ENCODE results near the gene SLC16A11.
A peak's percentile ranks its signal among the peaks of the same experiment; 100 is the strongest.

The SLC16A11 gene

GRCh38 chr17:7004398-7005253, 39.3 kb downstream of the SLC16A11 start:
- DNase-seq (ENCODE audit: extremely low spot score) = peak; percentile 69
- POLR2A ChIA-PET = no interaction called here
- peak; percentile 59 for TF ChIP-seq CTCF (IDR thresholded peaks at IDR 0.05; ENCODE audit: control extremely low read depth, extremely low read depth, low read depth, missing control alignments)
- CTCF ChIA-PET = interaction anchor here (0.7 to 10.6 kb wide), 41 partner anchors 10 to 534 kb away, joined by 3 to 193 read pairs (median 5); partner anchors contain the start of genes ALOX12, BCL6B, SLC16A13 and TEKT1

GRCh38 chr17:7003745-7004144, 40.1 kb downstream of the SLC16A11 start:
- no peak for DNase-seq (ENCODE audit: extremely low spot score)
- CTCF ChIA-PET = interaction anchor here (0.9 to 10.6 kb wide), 31 partner anchors 8 to 362 kb away, joined by 3 to 193 read pairs (median 7); partner anchors contain the start of genes ALOX12, BCL6B, RNASEK and SLC16A13
- no peak for TF ChIP-seq CTCF (IDR thresholded peaks at IDR 0.05; ENCODE audit: control extremely low read depth, extremely low read depth, low read depth, missing control alignments)
- POLR2A ChIA-PET = no interaction called here

- no peak for DNase-seq (ENCODE audit: extremely low spot score)
- CTCF ChIA-PET = interaction anchor here (0.9 to 10.6 kb wide), 9 partner anchors 10 to 340 kb away, joined by 3 to 193 read pairs (median 15); partner anchors contain the start of genes BCL6B and RNASEK
- no peak for TF ChIP-seq CTCF (IDR thresholded peaks at IDR 0.05; ENCODE audit: control extremely low read depth, extremely low read depth, low read depth, missing control alignments)
- POLR2A ChIA-PET = interaction anchor here (0.7 kb wide), 1 partner anchor 12 kb away, joined by 3 read pairs; no protein-coding TSS in a partner anchor
These were observed 41.4 kb downstream of the SLC16A11 start for GRCh38 chr17:7002288-7003047.

- TF ChIP-seq CTCF (IDR thresholded peaks at IDR 0.05; ENCODE audit: control extremely low read depth, extremely low read depth, low read depth, missing control alignments) = peak; percentile 55
- ChIA-PET POLR2A (no interaction called here), CTCF (interaction anchor here (1.2 to 10.6 kb wide), 6 partner anchors 16 to 158 kb away, joined by 3 to 193 read pairs (median 32); partner anchors contain the start of gene BCL6B)
- DNase-seq (ENCODE audit: extremely low spot score) = no peak
These were observed 42.5 kb downstream of the SLC16A11 start for GRCh38 chr17:7001318-7001961.

- no peak for DNase-seq (ENCODE audit: extremely low spot score)
- ChIA-PET POLR2A (no interaction called here), CTCF (interaction anchor here (0.9 to 10.6 kb wide), 5 partner anchors 16 to 155 kb away, joined by 3 to 193 read pairs (median 7); no protein-coding TSS in a partner anchor)
- TF ChIP-seq CTCF (IDR thresholded peaks at IDR 0.05; ENCODE audit: control extremely low read depth, extremely low read depth, low read depth, missing control alignments) = no peak
These were observed 44.9 kb downstream of the SLC16A11 start for GRCh38 chr17:6998855-6999508.

Measured in GM10248 (cell line).